Gastroesophageal sphincter (tissue), 4 donors: ENCODE measurements around the gene PTPRN2. TPM values are rescaled to one million over a fixed set of nuclear protein-coding genes. Genes with fewer than 3 reads are reported as not detected.

Experiments
- ATAC-seq: fragments of 150-250 bp; one replicate; pipeline ENCODE4 v1.9.1; 2016; ENCODE audit warnings: mild to moderate bottlenecking, moderate library complexity
- H3K27ac ChIP-seq, 4 donors: fragments of 200-600 bp; sonication (generic) in 3 of 4; 1 replicate in 3 of 4; 2 replicates in 1 of 4; pipeline ENCODE4 v1.5.1; 2016 to 2019
- H3K27me3 ChIP-seq: fragments of 200-600 bp; sonication (generic); one replicate; pipeline ENCODE4 v1.5.1; 2019
- H3K36me3 ChIP-seq, 2 donors: fragments of 200-600 bp; sonication (generic); one replicate each; pipeline ENCODE4 v1.5.1; 2019; ENCODE audit warnings: control low read depth in 1 of 2
- H3K4me1 ChIP-seq, 3 donors: fragments of 200-600 bp; sonication (generic); 1 replicate in 2 of 3; 2 replicates in 1 of 3; pipeline ENCODE4 v1.5.1; 2016 to 2019; ENCODE audit warnings: control low read depth in 2 of 3
- H3K4me3 ChIP-seq, 2 donors: fragments of 200-600 bp; sonication (generic); one replicate each; pipeline ENCODE4 v1.5.1; 2019; ENCODE audit warnings: mild to moderate bottlenecking in 1 of 2, moderate library complexity in 1 of 2
- H3K9me3 ChIP-seq, 3 donors: fragments of 200-600 bp; sonication (generic); one replicate each; pipeline ENCODE4 v1.5.1; 2017 to 2019; ENCODE audit warnings: control low read depth in 2 of 3
- EP300 ChIP-seq: sonication (generic); formaldehyde crosslinking; IDR thresholded peaks from one replicate; pipeline ENCODE4 v1.6.1; 2017; ENCODE audit warnings: antibody characterized with exemption, mild to moderate bottlenecking
- POLR2A ChIP-seq, 2 donors: fragments of 450-650 bp; IDR thresholded peaks; one replicate each; pipeline ENCODE4 v1.6.1; 2017; ENCODE audit warnings: antibody characterized with exemption in 2 of 2, mild to moderate bottlenecking in 2 of 2, moderate library complexity in 1 of 2
- POLR2AphosphoS5 ChIP-seq: sonication (generic); formaldehyde crosslinking; IDR thresholded peaks from one replicate; pipeline ENCODE4 v1.6.1; 2017; ENCODE audit warnings: antibody characterized with exemption
- whole genome bisulfite sequencing, 2 donors: methylation state at CpG; one replicate each; pipeline ENCODE4 v1.1.5; 2018; ENCODE audit warnings: low coverage in 1 of 2; 5-methylcytosine and 5-hydroxymethylcytosine counted together
- total RNA-seq, 4 donors: library from RNA; depleted of rRNA; stranded (reverse); fragments of >200 nt; gene quantifications; one replicate each; pipeline ENCODE4 v1.1.0, GENCODE V29; 2016
- TF ChIP-seq, protein P1 (sequence below), 4 experiments: fragments of 200-600 bp in 2 of 4; fragments of 450-650 bp in 2 of 4; sonication (generic) in 1 of 4; IDR thresholded peaks; one replicate each; pipeline ENCODE4 v1.5.1; 2017 to 2019; ENCODE audit warnings: antibody characterized with exemption in 4 of 4, mild to moderate bottlenecking in 2 of 4, moderate library complexity in 2 of 4

The PTPRN2 gene
- total RNA-seq, 4 donors from 2014 or later: 1.7 to 4.7 (median 3.3) TPM

DNA sequence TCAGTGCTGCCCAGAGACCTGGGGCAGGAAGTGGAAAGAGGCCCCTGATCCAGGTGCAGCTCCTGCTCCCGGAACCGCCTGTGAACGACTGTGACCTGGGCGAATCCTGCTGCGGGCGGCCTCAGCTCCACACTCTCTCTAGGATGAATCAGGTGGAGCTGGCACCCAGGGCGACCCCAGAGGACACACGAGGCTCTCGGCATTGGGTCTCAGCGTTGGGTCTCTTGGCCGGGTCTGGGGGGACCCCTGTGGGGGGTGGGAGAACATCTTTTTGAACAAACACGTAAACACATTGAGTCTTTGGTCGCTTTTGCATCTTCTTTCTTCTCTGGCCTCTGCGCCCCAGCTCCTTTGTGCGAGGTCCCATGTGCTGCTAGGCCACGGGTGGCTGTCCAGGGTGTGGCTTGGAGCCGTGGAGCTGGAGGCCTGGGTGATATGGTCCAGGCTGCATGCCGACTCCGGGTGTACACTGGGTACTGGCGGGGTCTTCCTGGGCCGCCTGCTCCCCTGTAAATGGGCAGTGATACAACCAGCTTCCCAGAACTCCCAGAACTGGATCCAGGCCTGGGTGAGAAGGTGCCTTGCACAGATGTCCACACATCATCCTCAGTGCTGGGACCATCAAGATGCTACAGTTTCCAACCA, 815.0 kb downstream of the PTPRN2 start:
- TF ChIP-seq EP300: no peak
- Histone ChIP-seq H3K36me3 (no peaks in the 10 kb centered on the region), H3K9me3 (peaks cover 0 to 32% (median 0%) of the 10 kb centered on the region in 3 donors), H3K27me3 (peaks cover 39% of the 10 kb centered on the region), H3K27ac (no peak overlapping the region), H3K4me3 (no peak overlapping the region), H3K4me1 (no peaks in the 10 kb centered on the region)
- 81 to 89% methylated on average over 5 to 11 of the region's 21 CpGs for WGBS, 2 donors
- ATAC-seq: no peak

DNA sequence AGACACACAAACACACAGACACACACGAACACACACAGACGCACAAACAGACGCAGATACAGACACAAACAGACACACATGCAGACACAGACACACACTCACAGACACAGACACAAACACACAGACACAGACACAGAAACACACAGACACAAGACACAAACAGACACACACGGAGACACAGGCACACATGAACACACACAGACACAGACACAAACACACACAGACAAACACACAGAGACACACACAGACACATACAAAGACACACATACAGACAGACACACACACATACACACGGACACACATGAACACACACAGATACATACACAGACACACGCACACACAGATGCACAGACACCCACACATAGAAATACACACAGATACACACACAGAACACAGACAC, 815.9 kb downstream of the PTPRN2 start:
- H3K27me3 ChIP-seq: peaks cover 39% of the 10 kb centered on the region
- no peak for TF ChIP-seq POLR2A (IDR thresholded peaks at IDR 0.05)
- TF ChIP-seq EP300: no peak
- no peak for TF ChIP-seq POLR2AphosphoS5
- TF ChIP-seq, protein P1, sequence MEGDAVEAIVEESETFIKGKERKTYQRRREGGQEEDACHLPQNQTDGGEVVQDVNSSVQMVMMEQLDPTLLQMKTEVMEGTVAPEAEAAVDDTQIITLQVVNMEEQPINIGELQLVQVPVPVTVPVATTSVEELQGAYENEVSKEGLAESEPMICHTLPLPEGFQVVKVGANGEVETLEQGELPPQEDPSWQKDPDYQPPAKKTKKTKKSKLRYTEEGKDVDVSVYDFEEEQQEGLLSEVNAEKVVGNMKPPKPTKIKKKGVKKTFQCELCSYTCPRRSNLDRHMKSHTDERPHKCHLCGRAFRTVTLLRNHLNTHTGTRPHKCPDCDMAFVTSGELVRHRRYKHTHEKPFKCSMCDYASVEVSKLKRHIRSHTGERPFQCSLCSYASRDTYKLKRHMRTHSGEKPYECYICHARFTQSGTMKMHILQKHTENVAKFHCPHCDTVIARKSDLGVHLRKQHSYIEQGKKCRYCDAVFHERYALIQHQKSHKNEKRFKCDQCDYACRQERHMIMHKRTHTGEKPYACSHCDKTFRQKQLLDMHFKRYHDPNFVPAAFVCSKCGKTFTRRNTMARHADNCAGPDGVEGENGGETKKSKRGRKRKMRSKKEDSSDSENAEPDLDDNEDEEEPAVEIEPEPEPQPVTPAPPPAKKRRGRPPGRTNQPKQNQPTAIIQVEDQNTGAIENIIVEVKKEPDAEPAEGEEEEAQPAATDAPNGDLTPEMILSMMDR (IDR thresholded peaks at IDR 0.05): no peak
- peaks cover 0 to 32% (median 0%) of the 10 kb centered on the region in 3 donors for H3K9me3 ChIP-seq
- no peak overlapping the region for H3K27ac ChIP-seq
- WGBS, 2 donors: 94% methylated on average over 5 of the region's 6 CpGs; no CpG with 5 or more reads in 1 of the 2 donors
- H3K4me3 ChIP-seq: no peak overlapping the region
- no peaks in the 10 kb centered on the region for H3K36me3 ChIP-seq
- no peak for ATAC-seq
- no peaks in the 10 kb centered on the region for H3K4me1 ChIP-seq

DNA sequence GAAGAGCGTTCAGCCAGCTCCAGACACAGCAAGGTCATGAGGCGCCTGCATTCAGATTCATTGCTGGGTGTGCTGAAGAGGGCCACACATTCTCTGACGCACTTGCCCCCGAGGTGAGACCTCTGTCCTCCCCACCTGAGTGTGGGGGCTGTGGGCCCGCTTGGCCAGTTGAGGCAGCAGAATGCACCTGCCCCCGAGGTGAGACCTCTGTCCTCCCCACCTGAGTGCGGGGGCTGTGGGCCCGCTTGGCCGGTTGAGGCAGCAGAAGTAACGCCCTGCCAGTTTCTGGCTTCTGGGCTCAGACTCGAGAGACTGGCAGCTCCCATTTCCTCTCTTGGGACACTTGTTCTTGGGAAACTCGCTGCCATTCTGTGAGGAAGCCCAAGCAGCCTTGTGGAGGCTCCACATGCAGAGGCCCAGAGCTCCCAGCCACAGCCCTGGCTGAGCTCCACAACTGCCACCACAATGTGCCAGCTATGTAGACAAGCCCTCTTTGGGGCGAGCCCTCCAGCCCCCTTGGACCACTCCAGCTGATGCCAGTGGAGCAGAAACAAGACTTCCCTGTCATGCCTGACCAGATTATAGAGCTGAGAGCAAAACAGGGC, 816.8 kb downstream of the PTPRN2 start:
- WGBS, 2 donors: 93% methylated on average over 4 of the region's 13 CpGs; no CpG with 5 or more reads in 1 of the 2 donors
- Histone ChIP-seq H3K9me3 (peaks cover 0 to 32% (median 0%) of the 10 kb centered on the region in 3 donors), H3K4me3 (no peak overlapping the region), H3K27ac (no peak overlapping the region), H3K27me3 (peaks cover 38% of the 10 kb centered on the region), H3K36me3 (no peaks in the 10 kb centered on the region), H3K4me1 (no peaks in the 10 kb centered on the region)
- no peak for ATAC-seq
- TF ChIP-seq POLR2A (IDR thresholded peaks at IDR 0.05) (no peak), POLR2AphosphoS5 (no peak), EP300 (no peak)
- TF ChIP-seq, protein P1 (IDR thresholded peaks at IDR 0.05): no peak

DNA sequence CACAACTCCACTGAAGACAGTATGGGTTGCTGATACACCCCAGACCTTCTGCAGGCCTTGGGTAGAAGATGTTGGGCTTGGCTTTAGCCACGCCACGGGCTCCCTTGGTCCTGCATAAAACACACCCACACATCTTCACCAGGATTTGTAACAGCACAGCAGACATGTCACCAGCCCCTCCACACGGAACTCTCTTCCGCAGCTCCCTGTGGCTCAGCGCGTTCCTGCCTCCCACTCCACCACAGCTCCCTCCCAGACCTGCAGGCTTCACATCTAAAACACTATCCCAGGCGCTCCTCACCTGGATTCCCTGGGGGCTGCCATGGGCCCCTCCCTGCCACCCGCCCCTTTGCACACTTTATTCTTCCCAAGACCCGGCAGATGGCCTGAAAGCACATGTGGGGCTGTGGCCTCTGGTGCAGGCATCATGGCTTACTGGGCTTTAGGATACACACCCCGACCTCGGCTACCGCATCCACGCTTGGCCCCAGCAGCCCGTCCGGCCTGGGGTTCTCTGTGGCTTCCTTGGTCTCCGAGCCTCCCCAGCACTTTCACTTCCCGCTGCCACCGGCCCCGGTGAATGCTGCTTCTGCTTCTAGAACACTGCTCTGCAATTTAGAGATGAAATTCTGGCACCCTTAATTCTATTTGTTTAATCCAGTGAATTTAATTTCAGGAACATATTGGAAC, 818.0 kb downstream of the PTPRN2 start:
- Histone ChIP-seq H3K4me1 (no peaks in the 10 kb centered on the region), H3K4me3 (no peak overlapping the region), H3K9me3 (peaks cover 0 to 21% (median 0%) of the 10 kb centered on the region in 3 donors), H3K27ac (no peak overlapping the region), H3K27me3 (peaks cover 38% of the 10 kb centered on the region), H3K36me3 (no peaks in the 10 kb centered on the region)
- TF ChIP-seq, protein P1 (IDR thresholded peaks at IDR 0.05): no peak
- TF ChIP-seq EP300: no peak
- no peak for TF ChIP-seq POLR2A (IDR thresholded peaks at IDR 0.05)
- no peak for TF ChIP-seq POLR2AphosphoS5
- 67 to 78% methylated on average over 4 of the region's 19 CpGs for WGBS, 2 donors
- ATAC-seq: no peak

DNA sequence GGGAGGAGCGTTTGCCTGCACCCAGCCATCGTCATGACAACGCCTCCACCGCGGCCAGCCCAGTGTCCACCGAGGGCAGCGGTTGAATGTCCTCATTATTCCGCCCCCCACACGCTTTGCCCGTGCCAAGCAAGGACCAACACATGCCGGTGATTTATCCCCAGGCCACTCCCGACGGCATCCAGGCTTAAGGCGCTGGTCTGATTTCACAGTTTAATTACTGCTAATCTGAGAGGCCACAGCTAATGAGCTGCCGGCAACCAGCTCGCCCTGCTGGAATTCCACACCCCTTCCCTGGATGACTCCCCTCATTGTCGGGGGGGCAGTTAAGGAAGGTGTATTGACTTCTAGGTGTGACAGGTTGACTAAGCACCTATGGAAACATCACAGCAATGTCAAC, 818.5 kb downstream of the PTPRN2 start:
- H3K27ac ChIP-seq: no peak overlapping the region
- peaks cover 38% of the 10 kb centered on the region for H3K27me3 ChIP-seq
- TF ChIP-seq EP300 (no peak), POLR2AphosphoS5 (no peak), POLR2A (IDR thresholded peaks at IDR 0.05) (no peak)
- TF ChIP-seq, protein P1 (IDR thresholded peaks at IDR 0.05): no peak
- no peak for ATAC-seq
- H3K36me3 ChIP-seq: no peaks in the 10 kb centered on the region
- peaks cover 0 to 19% (median 0%) of the 10 kb centered on the region in 3 donors for H3K9me3 ChIP-seq
- H3K4me3 ChIP-seq: no peak overlapping the region
- no peaks in the 10 kb centered on the region for H3K4me1 ChIP-seq
- WGBS, 2 donors: 0 to 40% methylated on average over 1 of the region's 17 CpGs
